Thoracic aorta endothelial cell (primary cell): ENCODE data around the gene ZNF443. TPM values are rescaled to one million over a fixed set of nuclear protein-coding genes. Genes with fewer than 3 reads are reported as not detected.

Experiments
- total RNA-seq: library from RNA; depleted of rRNA; stranded (reverse); fragments of >200 nt; gene quantifications from 2 replicates; pipeline ENCODE4 v1.2.3, GENCODE V29; 2012

ZNF443 gene
- 4.5 and 4.8 TPM in 2 replicates for total RNA-seq

GRCh38 chr19:12440541-12441316, at the start of gene ZNF443:
ZNF443 (minus strand) TSS chr19:12441021; CDS start chr19:12440914, 107 bp downstream.

DNA sequence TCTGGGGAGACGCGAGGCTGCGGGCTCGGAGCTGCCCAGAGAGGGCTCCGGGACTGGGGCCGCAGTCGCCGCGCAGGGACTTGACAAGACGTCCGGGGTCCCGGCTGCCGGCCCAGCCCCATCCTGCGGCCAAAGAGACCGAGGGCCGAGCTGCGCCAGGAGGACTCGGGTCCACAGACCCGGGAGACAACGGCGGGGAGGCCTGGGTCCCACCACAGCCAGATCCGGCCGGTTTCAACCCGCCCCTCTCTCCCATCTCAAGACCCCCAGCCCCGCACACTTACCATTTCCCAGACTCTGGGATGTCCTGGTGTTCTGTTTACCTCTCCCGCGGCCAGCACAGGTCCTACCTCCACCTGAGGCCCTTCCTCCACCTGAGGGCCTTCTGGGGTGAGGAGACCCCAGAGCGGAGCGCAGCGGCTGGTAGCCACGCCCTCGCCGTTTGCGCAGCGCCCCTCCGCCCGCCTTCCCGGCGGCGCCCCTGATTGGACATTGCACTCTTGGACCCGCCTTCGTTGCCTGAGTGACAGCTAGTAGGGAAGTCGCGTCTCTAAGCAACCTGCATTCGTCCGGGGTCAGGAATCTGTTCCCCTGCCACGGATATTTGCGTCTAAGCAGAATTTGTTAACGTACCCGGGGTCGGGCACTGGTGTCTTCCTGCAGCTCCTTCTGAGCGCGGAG, 43.7 kb upstream of the ZNF443 start, which contains the start of gene ZNF709:
Gene ZNF709, minus strand, starts transcription at position 446 of the 681 bp plus-strand sequence. Its CDS starts 159 bp downstream, at position 287.

DNA sequence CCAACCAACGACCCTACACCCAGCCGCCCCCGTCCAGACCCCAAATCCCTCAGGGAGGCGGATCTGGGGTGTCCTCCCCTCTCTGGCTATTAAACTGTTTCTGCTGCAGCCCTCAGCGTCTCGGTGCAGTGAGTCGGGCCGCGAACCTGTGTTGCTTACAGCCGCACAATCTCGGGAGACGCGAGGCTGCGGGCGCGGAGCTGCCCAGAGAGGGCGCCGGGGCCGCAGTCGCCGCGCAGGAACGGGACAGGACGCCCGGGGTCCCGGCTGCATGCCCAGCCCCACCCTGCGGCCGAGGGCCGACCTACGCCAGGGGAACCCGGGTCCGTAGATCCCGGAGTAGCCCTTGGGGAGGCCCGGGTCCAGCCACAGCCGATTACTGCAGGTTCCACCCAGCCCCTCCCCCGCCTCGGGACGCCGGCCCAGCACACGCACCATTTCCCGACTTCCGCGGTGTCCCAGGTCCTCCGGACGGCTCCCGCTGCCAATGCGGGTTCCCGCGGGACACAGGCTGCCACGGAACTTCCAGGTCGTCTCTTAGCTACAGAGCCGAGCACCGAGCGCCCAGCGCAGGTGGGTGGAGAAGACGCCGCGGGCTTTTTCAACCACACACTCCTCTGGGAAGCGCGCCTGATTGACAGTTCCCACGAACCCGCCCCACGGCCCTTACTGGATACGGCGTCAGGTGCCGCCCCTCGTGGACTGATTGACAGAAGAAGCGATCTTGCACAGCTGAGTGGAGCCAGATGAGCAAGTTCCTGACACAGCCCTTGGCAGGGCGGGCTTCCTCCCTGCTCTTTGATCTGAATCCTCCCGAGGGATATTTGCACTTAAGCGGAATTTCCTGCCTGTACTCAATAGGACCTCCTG, 40.0 kb downstream of the ZNF443 start, which contains the start of gene ZNF799:
Gene ZNF799, minus strand, starts transcription at position 639 of the 870 bp plus-strand sequence. Its CDS starts 201 bp downstream, at position 438.

Other genes with a start within 250 kb of the ZNF443 start
- gene ZNF44, start 146.1 kb downstream of the ZNF443 start, total RNA-seq, result 6.4 and 6.5 TPM in 2 replicates
- gene ZNF563, start 107.4 kb downstream of the ZNF443 start, total RNA-seq, result 0.43 and 1.7 TPM in 2 replicates
- gene ZNF442, start 75.3 kb downstream of the ZNF443 start, total RNA-seq, result 0.79 and 1.2 TPM in 2 replicates
- gene ZNF799, start 39.8 kb downstream of the ZNF443 start, total RNA-seq, result 5.1 and 5.6 TPM in 2 replicates
- gene ZNF709, start 43.8 kb upstream of the ZNF443 start, total RNA-seq, result 2.8 and 2.9 TPM in 2 replicates
- 7.0 and 8.8 TPM in 2 replicates for gene ZNF564, start 110.5 kb upstream of the ZNF443 start, total RNA-seq
- gene ZNF490, start 169.8 kb upstream of the ZNF443 start, total RNA-seq, result 8.8 and 9.4 TPM in 2 replicates
- gene ZNF791, start 169.9 kb upstream of the ZNF443 start, total RNA-seq, result 22.0 and 22.1 TPM in 2 replicates
- 25.9 and 29.6 TPM in 2 replicates for gene MAN2B1, start 225.7 kb upstream of the ZNF443 start, total RNA-seq
- gene WDR83, start 225.8 kb upstream of the ZNF443 start, total RNA-seq, result 5.9 and 6.4 TPM in 2 replicates
- 41.6 and 48.0 TPM in 2 replicates for gene DHPS, start 240.9 kb upstream of the ZNF443 start, total RNA-seq
- not detected in 2 replicates for gene GNG14, start 247.0 kb upstream of the ZNF443 start, total RNA-seq